NCI-H345 treated with DMSO at 0.1 percent for 48 hours (cell line): Measurements from ENCODE around the gene MLC1.
A peak's percentile ranks its signal among the peaks of the same experiment; 100 is the strongest.

Experiments
- DNase-seq: peaks from one replicate; lab custom pipeline; 2025; ENCODE audit not compliant: unreplicated experiment; lab: John Stamatoyannopoulos, UW

Gene MLC1

DNA sequence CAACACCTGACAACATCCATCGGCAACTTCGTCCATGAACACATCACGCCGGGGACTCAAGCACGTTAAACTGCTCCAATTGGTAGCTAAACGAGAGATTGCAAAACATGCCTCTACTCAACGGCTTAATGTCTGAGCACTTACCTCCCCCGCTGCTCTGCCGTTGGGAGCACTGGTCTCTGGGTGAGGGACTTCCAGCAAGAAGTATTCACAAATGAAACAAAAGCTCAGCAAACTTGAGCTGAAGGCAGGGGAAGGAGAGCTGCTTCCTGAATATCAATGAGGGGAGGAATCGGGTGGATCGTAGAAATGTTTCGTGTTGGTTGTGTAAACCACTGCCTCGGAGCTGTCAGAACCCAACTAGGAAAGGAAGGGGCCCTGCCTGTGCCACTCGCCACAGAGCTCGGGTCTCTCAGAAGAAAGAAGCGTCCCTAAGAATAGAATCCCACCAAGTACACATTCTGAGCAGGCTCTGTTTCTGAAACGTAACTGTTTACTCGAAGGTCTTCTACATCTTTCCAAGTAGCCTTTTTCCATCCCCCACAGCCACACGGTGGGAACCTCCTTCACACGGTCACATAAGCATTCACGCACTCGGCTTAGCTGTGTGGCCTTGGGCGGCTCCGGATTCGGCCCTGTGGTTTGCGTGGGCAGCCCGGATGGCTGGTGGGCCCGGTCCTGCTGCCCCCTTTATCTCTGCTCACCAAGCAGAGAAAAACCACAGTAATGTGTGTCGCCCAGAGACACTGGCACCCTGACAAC, at the start of gene MLC1:
Gene MLC1, minus strand, starts transcription at position 216 of the 762 bp plus-strand sequence. CDS start 524 bp downstream, outside the sequence.
- no peak for DNase-seq

DNA sequence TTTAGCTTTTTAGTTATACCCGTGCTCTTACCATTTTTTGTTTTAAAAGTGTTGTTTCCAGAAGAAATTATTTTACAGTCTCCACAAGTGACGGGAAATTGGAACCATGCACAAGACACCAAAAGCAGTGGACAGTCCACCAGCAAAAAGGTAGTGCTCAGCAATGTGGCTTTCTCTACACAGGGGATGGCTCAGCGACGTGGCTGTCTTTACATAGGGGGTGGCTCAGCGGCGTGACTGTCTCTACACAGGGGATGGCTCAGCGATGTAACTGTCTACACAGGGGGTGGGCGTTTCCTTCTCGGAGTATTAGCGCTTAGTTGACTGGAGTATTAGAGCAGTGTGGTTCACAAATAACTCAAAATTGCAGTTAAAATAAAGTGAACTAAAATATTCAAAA, 49.3 kb upstream of the MLC1 start:
- DNase-seq, result no peak

DNA sequence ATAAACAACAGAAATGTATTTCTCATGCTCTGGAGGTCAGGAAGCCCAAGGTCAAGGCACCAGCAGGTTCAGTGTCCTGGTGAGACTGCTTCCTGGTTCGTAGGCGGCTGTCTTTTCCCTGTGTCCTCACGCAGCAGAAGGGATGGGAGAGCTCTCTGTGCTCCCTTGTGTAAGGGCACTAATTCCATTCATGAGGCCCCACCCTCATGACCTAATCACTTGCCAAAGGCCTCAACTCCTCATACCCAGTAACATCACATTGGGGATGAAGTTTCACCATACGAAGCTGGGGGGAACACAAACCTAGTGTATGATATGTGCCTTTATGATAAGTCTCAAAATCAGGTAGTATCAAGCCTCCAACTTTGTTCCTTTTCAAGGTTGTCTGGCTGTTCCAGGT, 46.7 kb upstream of the MLC1 start:
- DNase-seq, result no peak

DNA sequence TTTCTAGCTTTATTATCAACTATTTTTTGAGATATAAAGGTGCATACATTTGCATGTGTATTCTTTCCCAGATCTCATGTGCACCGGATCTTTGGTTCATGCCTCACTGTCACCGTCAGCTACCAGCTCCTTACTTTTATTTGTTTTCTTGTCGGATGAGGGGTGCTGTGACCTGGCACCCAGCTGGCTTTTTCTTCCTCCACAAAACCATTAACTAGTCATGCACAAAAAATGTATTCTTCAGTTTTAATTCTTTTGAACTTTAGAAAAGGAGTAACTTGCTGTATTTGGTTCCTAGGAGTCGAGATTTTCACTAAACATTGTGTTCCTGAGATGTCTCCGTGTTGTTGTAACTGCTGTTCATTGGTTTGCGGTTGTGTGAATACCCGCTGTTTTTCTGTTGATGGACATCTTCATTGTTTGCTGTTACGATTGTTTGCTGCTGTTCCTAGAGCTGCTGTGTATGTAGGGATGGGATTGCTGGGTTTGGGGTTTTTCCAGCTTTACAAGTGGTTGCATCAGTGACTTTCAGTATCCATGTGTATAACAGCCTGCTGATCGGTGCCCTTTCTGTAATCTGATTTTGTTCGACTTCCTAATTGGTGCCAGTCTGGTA, 44.0 kb upstream of the MLC1 start:
- no peak for DNase-seq

DNA sequence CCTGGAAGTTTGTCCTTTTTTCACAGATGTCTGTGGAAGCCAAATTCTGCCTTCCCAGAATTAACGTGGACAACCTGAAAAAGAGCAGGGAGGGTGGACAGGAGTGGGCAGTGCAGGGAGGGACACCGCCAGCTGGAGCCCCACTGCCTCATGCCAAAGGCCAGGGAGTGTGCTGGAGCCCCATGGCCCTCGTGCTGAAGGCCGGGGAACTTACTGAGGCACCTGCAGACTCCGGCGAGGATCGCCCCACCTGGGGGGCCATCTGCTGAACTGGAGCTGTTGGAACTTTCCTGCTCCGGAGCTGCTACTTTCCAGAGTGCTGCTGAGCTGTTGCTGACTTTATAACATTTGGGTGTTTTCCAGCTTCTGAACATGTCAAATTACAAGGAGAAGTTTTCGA, 39.8 kb upstream of the MLC1 start:
- no peak for DNase-seq

DNA sequence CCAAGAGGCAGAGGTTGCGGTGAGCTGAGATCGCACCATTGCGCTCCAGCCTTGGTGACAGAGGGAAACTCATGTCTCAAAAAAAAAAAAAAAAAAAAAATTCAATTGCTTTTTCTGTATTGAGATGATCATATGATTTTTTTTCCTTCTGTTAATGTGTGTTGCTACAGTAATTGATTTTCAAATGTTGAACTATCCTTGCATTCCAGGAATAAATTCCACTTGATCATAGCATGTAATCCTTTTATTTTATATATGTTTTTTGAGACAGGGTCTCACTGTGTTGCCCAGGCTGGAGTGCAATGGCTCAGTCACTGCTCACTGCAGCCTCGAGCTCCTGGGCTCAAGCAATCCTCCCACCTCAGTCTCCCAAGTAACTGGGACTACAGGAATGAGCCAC, 37.9 kb upstream of the MLC1 start:
- DNase-seq, result no peak

DNA sequence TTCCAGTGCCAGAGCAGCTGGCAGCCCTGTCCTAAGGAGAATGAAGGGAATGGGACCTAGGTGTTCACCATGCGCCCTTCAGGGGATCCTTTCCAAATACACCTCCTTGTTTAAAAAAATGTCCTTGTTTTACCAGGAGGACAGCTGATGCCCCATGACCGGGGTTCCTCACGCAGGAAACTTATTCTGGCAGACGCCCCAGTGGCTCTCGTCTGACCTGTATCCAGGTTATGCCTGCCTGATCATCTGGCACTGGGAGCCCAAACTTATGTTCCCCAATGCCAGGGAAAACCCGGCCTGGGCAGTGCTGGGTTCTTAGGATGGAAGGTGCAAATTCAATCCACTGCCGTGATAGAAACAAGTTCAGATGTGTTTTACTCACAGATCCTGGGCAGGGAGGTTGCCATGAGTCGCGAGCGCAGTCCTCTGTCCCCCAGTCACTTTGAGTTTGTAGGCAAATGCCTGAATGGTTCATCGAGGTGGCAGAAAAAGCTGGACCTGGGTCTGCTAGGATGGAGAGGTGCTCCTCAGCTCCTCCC, 36.0 kb upstream of the MLC1 start:
- no peak for DNase-seq

DNA sequence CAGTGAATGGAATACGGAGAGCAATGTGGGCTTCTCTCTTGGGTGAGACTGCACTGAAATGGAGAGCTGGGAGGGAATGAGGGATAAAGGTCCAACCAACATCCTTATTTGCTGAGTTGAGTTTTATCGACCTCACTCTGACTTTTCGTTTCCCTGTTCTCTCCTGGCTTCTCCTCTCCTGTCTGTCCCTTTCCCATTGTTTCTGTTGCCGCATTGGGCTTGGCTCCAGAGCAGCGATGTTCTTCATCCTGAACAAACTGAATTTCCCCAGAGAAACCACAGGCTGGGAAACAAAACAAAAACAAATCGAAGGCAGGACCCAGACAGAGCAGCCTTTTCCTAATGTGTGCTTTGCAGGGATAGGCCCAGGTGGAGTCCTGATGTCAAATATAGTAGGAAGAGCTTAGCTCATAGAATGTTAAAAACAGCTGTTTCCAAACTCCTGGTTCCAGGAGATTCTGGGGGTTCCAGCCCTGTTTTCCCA, 34.6 kb upstream of the MLC1 start:
- no peak for DNase-seq

DNA sequence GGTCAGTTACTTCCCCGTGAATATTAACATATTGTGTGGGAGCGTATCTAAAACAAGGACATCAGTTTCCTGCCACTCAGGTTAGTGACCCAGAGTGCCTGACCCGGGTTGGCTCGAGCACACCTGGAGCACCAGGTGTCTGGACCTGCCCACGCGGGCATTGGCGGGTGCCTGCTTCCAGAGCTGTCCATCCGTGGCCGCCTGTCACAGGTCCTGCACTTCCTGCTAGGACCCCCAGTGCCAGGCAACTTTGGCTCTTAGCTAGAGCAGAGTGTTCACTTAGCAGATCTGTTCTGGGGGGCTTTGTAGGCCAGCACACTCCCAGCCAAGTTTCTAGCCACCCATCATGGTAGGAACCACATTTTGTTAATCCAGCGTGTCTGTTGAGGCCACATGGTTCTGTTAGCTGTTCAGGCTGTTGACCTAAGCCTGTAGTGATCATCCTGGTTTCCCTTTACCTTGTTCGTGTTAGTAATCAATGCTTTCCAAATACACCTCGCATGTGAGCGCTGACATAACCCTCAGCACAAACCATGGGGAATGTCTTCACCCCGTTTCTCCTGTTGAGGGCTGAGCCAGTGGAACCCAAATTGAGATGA, 34.0 kb upstream of the MLC1 start:
- DNase-seq, result no peak

DNA sequence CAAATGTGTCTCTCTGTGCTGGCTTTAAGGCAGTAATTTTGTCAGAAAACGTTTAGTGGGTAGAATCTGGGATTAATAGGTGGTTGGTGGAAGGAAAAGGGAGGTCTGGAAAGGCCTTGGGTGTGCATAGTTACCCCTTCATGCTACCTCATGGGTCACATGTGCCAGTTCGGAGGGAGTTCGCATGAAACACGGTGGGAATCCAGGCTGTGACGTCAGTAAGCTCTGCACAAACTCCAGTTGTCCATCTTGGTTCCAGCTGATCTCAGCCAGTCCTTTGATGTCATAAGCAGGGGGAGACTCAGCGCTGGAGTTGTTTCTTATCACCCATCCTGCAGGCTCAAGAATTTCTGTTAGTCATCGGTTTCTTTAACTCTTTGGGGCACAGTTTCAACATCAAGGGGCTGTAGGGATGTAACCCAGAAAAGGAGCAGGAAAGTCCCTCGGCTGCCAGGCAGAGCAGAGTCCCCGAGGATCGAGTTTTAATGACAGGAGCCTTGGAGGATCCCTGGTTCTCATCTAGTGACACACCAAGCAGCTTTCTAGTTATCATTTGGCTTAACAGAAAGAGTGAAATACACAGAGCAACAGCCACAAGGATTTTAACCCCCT, 33.4 kb upstream of the MLC1 start:
- no peak for DNase-seq

DNA sequence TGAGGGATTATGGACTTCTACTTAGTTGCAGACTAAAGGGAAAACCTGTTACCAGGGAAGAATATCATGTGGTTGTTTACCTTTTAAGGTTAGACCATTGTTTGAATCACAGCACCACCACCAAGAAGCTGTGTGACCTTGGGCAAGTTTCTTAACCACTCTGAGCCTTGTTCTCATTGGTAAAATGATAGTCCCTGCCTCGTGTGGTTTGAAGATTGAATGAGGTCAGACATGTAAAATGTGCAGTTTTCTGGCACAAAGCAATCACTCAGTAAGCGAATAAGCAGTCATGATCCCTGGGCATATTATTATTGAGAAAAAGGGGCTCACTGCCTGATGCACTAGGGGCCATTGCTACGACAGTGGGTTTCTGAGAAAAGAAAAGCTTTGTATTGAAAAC, 32.9 kb upstream of the MLC1 start:
- DNase-seq, result no peak

DNA sequence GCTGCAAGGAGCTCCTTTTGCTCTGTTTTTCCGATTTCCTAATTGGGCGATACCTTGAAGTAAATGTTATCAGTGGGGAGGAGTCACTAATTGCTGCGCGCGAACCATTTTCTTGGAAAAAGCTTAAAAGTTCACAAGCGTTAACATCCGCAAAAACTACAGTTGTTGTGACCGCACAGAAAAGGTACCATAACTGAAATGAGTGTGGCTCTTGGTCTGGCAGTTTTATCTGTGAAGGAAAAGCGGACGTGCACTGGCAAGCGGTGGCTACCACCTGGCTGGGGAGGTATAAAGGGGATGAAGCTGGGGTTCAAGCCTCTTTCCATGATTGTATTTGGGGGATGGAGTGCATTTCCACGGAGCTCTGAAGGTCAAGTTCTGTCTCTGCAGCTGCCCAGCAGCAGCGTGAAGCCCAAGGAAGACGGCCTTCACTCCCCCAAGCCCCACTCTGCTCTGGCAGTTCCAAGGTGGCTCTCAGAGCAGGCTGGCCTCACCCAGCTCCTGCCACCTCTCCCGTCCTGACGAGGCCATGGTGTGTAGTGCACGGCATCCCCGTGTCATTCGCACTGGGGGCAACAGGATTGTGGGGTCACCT, 32.0 kb upstream of the MLC1 start:
- DNase-seq, result no peak

DNA sequence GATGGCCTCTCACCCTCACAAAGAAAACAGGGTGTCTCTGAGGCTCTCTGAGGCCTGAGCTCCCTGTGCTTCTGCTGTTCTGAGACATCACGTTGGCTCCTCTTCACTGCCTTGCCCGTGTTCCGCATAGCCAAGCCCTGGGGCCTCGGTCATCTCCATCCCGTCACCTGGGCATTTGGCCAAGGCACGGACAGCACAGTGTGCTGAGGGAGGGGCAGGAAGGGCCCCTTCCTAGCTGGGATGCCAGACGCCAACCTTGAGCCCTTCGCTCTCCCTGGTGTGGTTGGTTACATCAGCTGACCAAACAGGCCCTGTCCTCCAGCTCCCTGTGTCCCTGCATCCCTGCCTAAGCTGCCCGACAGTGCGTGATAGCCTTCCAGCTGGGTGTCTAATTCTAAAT, 30.5 kb upstream of the MLC1 start:
- no peak for DNase-seq

DNA sequence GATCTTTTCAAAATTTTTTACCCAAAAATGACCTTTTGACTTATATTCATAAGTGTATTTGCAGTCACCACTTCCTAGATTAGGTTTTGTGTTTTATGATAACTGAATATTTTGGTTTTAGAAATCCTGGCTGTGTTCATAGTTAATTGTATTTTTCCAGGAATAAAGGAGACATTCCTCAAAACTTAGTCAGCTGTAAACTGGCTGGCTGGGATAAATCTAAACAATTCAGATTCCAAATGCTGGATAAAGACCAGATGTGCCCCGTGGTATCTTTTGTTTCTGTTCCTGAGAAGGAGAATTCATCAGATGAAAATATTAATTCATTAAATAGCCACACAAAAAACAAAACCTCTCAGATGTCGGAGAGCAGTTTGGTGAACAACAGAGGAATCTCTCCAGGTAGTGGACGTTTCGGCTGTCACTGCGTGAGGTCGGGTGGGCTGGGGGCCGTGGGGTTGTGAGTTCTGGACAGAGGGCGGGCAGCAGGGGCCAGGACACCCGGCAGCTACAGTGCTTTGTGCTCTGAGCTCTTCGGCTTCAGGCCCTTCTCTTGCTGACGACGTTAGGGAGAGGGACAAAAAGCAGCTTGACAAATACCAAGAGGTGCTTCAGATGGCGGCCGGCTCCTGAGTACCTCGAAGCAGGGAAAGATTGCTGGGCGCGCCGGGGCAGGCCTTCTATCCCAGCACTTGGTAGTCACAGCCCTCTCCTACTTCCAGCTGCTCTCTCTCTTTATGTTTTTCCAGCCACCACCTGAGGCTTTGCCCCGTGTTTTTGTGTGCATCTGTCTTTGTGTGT, 29.2 kb upstream of the MLC1 start:
- DNase-seq, result peak; percentile 51

DNA sequence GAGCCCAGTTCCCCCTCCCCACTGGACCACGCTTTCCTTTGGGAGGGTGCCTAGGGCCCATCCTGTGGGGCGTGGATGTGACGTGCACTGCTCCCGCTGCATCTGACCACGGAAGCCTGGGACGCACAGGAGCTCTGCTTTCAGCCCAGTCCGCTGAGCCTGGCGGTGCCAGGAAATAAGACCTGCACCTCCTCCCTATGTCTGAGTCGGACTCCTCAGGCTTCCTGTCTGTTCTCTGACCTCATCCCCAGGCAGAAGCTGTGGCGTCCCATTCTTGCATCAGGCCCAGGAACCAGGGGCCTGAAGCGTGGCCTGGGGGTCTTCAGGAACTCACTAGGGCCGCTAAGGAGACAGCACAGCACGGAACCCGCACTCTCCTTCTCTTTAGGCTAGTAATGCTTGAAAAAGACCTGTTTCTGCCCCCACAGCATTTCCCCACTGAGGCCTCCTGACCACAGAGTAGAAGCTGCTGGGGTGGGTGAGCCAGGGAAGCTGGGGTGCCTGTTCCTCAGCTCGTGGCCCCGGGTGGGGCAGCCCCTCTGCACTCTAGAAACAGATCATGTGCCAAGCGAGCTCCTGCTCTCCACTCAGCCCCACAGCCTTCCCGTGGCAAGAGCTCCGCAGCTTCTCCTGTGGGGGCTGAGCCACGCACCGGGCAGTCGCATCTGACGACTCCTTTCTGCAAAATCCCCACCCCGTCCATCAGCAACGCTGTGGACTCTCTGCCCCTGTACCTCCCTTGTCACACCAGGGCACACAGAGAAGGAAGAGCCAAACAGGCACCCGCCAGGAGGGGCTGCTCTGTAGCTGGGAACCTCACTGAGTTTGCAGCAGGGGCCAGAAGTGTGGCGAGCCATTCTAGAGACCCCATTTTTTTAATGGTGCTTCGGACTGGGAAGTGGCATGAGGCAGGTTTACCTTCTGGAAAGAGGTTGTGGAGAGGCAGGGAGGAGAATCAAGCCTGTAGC, 27.2 kb upstream of the MLC1 start:
- DNase-seq, result no peak

DNA sequence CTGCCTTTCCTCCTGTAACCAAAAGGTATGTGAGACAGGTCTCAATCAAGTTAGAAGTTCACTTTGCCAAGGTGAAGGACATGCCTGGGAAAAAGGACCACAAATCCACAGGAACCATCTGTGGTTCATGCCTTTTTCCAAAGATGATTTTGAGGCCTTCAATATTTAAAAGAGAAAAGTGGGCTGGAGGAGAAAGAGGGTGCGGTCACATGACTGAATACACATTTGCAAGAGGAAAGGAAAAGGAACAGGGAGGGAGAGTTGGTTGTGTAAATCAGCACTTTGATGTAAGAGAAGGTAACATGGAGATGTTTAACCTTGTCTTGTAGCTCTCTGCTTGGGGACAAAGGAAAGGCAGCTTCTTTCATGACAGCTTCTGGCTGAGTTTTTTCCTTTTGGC, 25.8 kb upstream of the MLC1 start:
- no peak for DNase-seq

DNA sequence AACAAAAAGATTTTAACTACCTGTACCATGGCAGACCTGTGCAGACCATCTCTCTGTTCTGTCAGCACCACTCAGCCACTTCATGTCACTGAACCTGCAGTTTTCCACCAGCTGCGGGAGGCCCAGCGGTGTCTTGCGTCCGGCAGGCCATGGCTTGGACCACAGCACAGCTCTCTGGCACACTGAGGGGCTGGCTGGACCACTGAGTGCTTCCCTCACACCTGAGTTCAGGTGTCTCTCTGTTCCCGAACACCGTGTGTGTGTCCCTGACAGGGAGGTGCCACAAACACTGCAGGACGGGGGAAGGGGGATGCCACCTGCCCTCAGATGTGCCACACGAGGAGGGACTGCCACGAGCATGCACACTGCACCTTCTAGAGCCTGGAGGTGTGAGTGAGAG, 22.3 kb upstream of the MLC1 start:
- DNase-seq, result no peak

DNA sequence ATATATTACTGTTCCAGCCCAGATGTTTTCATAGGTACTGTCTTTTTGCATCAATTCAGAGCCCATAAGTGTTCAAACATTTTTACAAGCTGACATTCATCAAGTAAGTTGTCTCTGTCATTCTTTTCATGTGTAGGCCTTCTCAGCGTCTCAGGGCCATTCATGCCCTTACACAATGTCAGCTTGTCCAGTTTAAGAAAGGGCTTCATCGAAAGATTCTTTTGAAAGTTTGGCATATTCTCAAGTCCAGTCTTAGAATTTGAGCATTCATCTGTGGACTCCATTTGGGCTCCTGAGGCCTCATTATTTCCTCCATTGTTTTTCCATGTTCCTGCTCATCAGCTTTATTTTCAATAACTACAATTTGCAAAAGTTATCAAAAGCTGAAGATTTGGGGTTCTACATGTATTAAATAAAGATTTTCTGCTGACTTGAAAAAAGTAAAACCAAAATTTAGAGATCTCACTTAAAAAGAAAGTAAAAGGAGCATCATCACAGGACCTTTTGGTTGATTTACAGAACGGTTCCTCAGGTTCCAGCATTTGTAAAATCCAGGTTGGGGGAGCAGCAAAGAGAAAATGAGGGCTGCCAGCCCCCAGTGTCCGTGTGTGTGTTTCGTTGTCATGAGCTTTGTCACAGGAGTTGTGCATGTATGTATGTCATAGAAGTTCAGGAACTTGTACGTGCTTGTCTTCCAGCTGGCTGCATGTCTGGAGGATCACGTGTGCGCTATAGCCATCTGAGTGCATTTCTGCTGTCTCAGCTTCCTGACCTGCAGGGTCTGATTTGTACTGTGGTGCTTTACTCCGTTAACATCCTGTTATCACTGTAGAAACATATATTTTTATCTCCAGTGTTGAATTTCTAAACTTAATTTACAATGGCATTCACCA, 20.2 kb upstream of the MLC1 start:
- no peak for DNase-seq
